DOHH2 (cell line): ENCODE measurements around the gene AGBL1.

Source experiments
- H3F3A ChIP-seq: fragments of 200-600 bp; sonication (generic), shearing (Covaris generic); 2 replicates; pipeline ENCODE4 v1.6.0; 2016; ENCODE audit warnings: antibody characterized with exemption, mild to moderate bottlenecking; ENCODE audit not compliant: control insufficient read depth, insufficient read depth
- H3K27ac ChIP-seq: fragments of 200-600 bp; sonication (generic); 2 replicates; pipeline ENCODE4 v1.5.1; 2014; ENCODE audit warnings: low read depth, mild to moderate bottlenecking, low read length, moderate library complexity
- H3K27me3 ChIP-seq: fragments of 200-600 bp; sonication (generic); 2 replicates; pipeline ENCODE4 v1.6.1; 2014; ENCODE audit warnings: mild to moderate bottlenecking, low read length, mixed read lengths; ENCODE audit not compliant: control insufficient read depth
- H3K36me3 ChIP-seq: fragments of 200-600 bp; sonication (generic); 2 replicates; pipeline ENCODE4 v1.6.1; 2014; ENCODE audit warnings: mild to moderate bottlenecking, low read length, moderate library complexity, mixed read lengths; ENCODE audit not compliant: control insufficient read depth
- H3K4me1 ChIP-seq: fragments of 200-600 bp; sonication (generic); 2 replicates; pipeline ENCODE4 v1.6.1; 2014; ENCODE audit warnings: mild to moderate bottlenecking, low read length, mixed read lengths; ENCODE audit not compliant: control insufficient read depth
- H3K4me2 ChIP-seq: fragments of 200-600 bp; sonication (generic); 2 replicates; pipeline ENCODE4 v1.6.0; 2014; ENCODE audit warnings: mild to moderate bottlenecking, low read length, moderate library complexity
- H3K4me3 ChIP-seq: fragments of 200-600 bp; sonication (generic); 2 replicates; pipeline ENCODE4 v1.5.1; 2014; ENCODE audit warnings: mild to moderate bottlenecking, low read length, mixed read lengths
- H3K79me2 ChIP-seq: fragments of 200-600 bp; sonication (generic); 2 replicates; pipeline ENCODE4 v1.6.1; 2014; ENCODE audit warnings: mild to moderate bottlenecking, low read length, mixed read lengths; ENCODE audit not compliant: control insufficient read depth
- H3K9me2 ChIP-seq: fragments of 200-600 bp; sonication (generic); replicated peaks from 2 replicates; pipeline ENCODE4 v1.6.1; 2014; ENCODE audit warnings: mild to moderate bottlenecking, low read length, mixed read lengths; ENCODE audit not compliant: control insufficient read depth
- H3K9me3 ChIP-seq: fragments of 200-600 bp; sonication (generic); 2 replicates; pipeline ENCODE4 v1.6.1; 2014; ENCODE audit warnings: antibody characterized with exemption, low read length, mixed read lengths; ENCODE audit not compliant: control insufficient read depth, insufficient read depth
- H4K20me1 ChIP-seq: fragments of 200-600 bp; sonication (generic); 2 replicates; pipeline ENCODE4 v1.6.0; 2014; ENCODE audit warnings: low read depth, mild to moderate bottlenecking, antibody characterized with exemption, low read length, moderate library complexity; ENCODE audit not compliant: control insufficient read depth, insufficient read depth
- CTCF ChIP-seq: fragments of 200-600 bp; sonication (generic); IDR thresholded peaks from one replicate; pipeline ENCODE4 v1.5.1; 2014; ENCODE audit warnings: antibody characterized with exemption, mild to moderate bottlenecking, low read depth, low read length; ENCODE audit not compliant: poor library complexity, severe bottlenecking
- EZH2phosphoT487 ChIP-seq: fragments of 200-600 bp; sonication (generic); IDR thresholded peaks from 2 replicates; pipeline ENCODE4 v1.6.1; 2017; ENCODE audit warnings: borderline replicate concordance, mild to moderate bottlenecking, antibody characterized with exemption, low read length, moderate library complexity, mixed read lengths

The AGBL1 gene

GRCh38 chr15:86644339-86644738 is 564.7 kb downstream of the AGBL1 start:
- H3K4me3 ChIP-seq: no peak overlapping the region
- no peaks in the 10 kb centered on the region for H3K9me2 ChIP-seq
- H3K36me3 ChIP-seq: no peaks in the 10 kb centered on the region
- H3K27ac ChIP-seq: no peak overlapping the region
- no peaks in the 10 kb centered on the region for H3K79me2 ChIP-seq
- no peaks in the 10 kb centered on the region for H3K9me3 ChIP-seq
- TF ChIP-seq EZH2phosphoT487: no peak
- TF ChIP-seq CTCF: no peak
- no peaks in the 10 kb centered on the region for H3K27me3 ChIP-seq
- H3F3A ChIP-seq: no peaks in the 10 kb centered on the region
- H3K4me2 ChIP-seq: no peak overlapping the region
- H4K20me1 ChIP-seq: no peaks in the 10 kb centered on the region
- no peaks in the 10 kb centered on the region for H3K4me1 ChIP-seq

DNA sequence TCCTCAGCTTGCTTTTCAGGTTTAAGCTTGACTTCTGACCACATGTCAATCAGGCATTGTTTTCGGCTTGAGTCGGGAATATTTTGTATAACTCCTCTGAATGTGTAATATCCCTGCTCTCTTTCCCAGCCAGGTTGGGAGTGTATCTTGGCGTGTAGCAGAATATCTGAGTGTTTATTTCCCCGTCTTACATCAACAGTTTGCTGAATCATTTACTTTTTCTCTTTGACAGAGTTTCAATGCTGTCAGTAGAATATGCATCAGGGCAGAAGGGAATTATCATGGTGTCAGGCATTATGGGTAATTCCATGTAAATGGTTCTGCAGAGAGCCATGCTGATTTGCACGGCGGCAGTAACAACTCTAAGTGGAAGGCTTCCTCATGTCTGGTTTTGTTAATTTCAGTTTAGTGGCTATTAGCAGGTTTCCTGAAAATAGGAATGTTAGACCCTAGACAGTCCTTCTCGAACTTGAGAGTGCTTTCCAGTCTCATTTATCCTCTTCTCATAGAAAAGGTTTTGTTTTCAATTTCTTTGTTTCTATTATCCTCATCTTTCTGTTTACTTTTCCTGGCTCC is 566.3 kb downstream of the AGBL1 start:
- Histone ChIP-seq H3K4me1 (no peaks in the 10 kb centered on the region), H3K79me2 (no peaks in the 10 kb centered on the region), H3K9me2 (no peaks in the 10 kb centered on the region), H3K36me3 (no peaks in the 10 kb centered on the region), H3K4me2 (no peak overlapping the region), H3K4me3 (no peak overlapping the region), H3K9me3 (no peaks in the 10 kb centered on the region), H3K27me3 (no peaks in the 10 kb centered on the region), H4K20me1 (no peaks in the 10 kb centered on the region), H3F3A (no peaks in the 10 kb centered on the region), H3K27ac (no peak overlapping the region)
- TF ChIP-seq EZH2phosphoT487 (no peak), CTCF (no peak)

DNA sequence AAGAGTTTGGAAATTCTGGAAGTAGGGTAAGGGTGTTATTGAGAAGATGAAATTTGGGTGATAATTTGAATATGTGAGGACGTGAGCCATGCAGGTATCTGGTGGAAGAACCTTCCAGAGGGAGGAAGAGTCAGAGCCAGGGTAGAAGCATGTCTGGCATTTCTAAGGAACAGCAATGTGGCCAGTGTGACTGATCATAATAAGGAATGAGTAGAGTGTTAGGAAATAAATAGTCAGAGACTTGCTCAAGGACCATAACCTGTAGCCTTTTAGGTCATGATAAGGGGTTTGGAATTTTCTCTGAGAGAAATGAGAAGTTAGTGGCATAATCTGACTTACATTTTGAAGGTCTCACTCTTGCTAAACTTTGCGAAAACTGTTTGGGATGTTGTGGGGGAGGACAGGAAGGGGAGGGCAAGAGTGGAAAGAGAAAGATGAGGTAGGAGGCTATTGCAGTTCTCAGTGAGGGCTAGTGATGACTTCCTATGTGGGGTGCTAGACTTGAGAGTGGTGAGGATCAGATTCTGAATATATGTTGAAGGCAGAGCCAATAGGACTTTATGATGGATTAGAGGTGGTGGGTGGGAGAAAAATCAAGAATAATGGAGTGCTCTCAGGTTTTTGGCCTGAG is 568.3 kb downstream of the AGBL1 start:
- Histone ChIP-seq H4K20me1 (no peaks in the 10 kb centered on the region), H3K4me2 (no peak overlapping the region), H3K27me3 (no peaks in the 10 kb centered on the region), H3F3A (no peaks in the 10 kb centered on the region), H3K9me3 (no peaks in the 10 kb centered on the region), H3K9me2 (no peaks in the 10 kb centered on the region), H3K4me1 (no peaks in the 10 kb centered on the region), H3K79me2 (no peaks in the 10 kb centered on the region), H3K4me3 (no peak overlapping the region), H3K27ac (no peak overlapping the region), H3K36me3 (no peaks in the 10 kb centered on the region)
- TF ChIP-seq CTCF: no peak
- TF ChIP-seq EZH2phosphoT487: no peak
